Gastrocnemius medialis (tissue), 4 donors: ENCODE data around the gene ATP10A.

Experiments used
- CTCF ChIP-seq, 5 experiments: fragments of 450-650 bp in 3 of 5; fragments of 200-600 bp in 2 of 5; sonication (generic) in 2 of 5; IDR thresholded peaks in 4 of 5; conservative IDR thresholded peaks in 1 of 5; 1 replicate in 4 of 5; 2 replicates in 1 of 5; pipeline ENCODE4 v1.5.1; 2016 to 2019; ENCODE audit warnings: antibody characterized with exemption in 5 of 5, mild to moderate bottlenecking in 3 of 5, moderate library complexity in 3 of 5
- POLR2A ChIP-seq, 2 donors: fragments of 450-650 bp; IDR thresholded peaks; one replicate each; pipeline ENCODE4 v1.6.1; 2017; ENCODE audit warnings: antibody characterized with exemption in 2 of 2, mild to moderate bottlenecking in 2 of 2, moderate library complexity in 2 of 2

- TF ChIP-seq CTCF (IDR thresholded peaks at IDR 0.05 in 4 of 5, conservative IDR thresholded peaks at IDR 0.05 in 1 of 5) (no peak), POLR2A (IDR thresholded peaks at IDR 0.05) (no peak)
Measured at GRCh38 chr15:25899870-25900269, 36.7 kb upstream of the ATP10A start.
